GM12875 (cell line): ENCODE data around the gene GPR137B.

Experiments
- H3K4me3 ChIP-seq: one replicate; pipeline ENCODE4 v1.5.1; 2011; ENCODE audit warnings: low read depth, low read length, control low read depth
- CTCF ChIP-seq: IDR thresholded peaks from 2 replicates; pipeline ENCODE4 v1.5.1; 2011; ENCODE audit warnings: low read depth, mild to moderate bottlenecking, control low read depth, inconsistent platforms, low read length, moderate library complexity, borderline replicate concordance; ENCODE audit not compliant: insufficient read depth

Gene GPR137B

GRCh38 chr1:236214761-236215160 lies 72.4 kb downstream of the GPR137B start:
- TF ChIP-seq CTCF, result no peak
- H3K4me3 ChIP-seq, result no peak overlapping the region

GRCh38 chr1:236220473-236220872 lies 78.1 kb downstream of the GPR137B start:
- H3K4me3 ChIP-seq, result no peak overlapping the region
- no peak for TF ChIP-seq CTCF

- TF ChIP-seq CTCF, result no peak
These were observed 80.3 kb downstream of the GPR137B start for GRCh38 chr1:236222632-236223031.

GRCh38 chr1:236228411-236228810 lies 86.1 kb downstream of the GPR137B start:
- no peak overlapping the region for H3K4me3 ChIP-seq

More at GRCh38 chr1:236222632-236223031, 80.3 kb downstream of the GPR137B start:
- no peak overlapping the region for H3K4me3 ChIP-seq

GRCh38 chr1:236235116-236235515 lies 92.8 kb downstream of the GPR137B start:
- TF ChIP-seq CTCF, result no peak
- H3K4me3 ChIP-seq, result no peak overlapping the region

More at GRCh38 chr1:236228411-236228810, 86.1 kb downstream of the GPR137B start:
- no peak for TF ChIP-seq CTCF

GRCh38 chr1:236239092-236239585 lies 96.8 kb downstream of the GPR137B start:
- no peak for TF ChIP-seq CTCF
- H3K4me3 ChIP-seq, result no peak overlapping the region

- H3K4me3 ChIP-seq, result no peak overlapping the region
- no peak for TF ChIP-seq CTCF
These were observed 98.3 kb downstream of the GPR137B start for GRCh38 chr1:236240675-236241074.
